Measurements from ENCODE around the gene ZSWIM5.

The ZSWIM5 gene

GRCh38 chr1:45009296-45009865 is 197.0 kb downstream of the ZSWIM5 start:
- TF ChIP-seq POLR2AphosphoS5 (IDR thresholded peaks at IDR 0.05; ENCODE audit: low read depth, low read length) (no peak), FOXP2 (optimal IDR thresholded peaks at IDR 0.05; ENCODE audit: borderline replicate concordance, extremely low read depth, extremely low read length, insufficient read depth) (no peak), SIN3A (IDR thresholded peaks at IDR 0.05; ENCODE audit: borderline replicate concordance, insufficient read depth, low read length) (no peak), TAF1 (IDR thresholded peaks at IDR 0.05; ENCODE audit: borderline replicate concordance, insufficient read depth, low read length) (no peak)
- TF ChIP-seq, protein P1, sequence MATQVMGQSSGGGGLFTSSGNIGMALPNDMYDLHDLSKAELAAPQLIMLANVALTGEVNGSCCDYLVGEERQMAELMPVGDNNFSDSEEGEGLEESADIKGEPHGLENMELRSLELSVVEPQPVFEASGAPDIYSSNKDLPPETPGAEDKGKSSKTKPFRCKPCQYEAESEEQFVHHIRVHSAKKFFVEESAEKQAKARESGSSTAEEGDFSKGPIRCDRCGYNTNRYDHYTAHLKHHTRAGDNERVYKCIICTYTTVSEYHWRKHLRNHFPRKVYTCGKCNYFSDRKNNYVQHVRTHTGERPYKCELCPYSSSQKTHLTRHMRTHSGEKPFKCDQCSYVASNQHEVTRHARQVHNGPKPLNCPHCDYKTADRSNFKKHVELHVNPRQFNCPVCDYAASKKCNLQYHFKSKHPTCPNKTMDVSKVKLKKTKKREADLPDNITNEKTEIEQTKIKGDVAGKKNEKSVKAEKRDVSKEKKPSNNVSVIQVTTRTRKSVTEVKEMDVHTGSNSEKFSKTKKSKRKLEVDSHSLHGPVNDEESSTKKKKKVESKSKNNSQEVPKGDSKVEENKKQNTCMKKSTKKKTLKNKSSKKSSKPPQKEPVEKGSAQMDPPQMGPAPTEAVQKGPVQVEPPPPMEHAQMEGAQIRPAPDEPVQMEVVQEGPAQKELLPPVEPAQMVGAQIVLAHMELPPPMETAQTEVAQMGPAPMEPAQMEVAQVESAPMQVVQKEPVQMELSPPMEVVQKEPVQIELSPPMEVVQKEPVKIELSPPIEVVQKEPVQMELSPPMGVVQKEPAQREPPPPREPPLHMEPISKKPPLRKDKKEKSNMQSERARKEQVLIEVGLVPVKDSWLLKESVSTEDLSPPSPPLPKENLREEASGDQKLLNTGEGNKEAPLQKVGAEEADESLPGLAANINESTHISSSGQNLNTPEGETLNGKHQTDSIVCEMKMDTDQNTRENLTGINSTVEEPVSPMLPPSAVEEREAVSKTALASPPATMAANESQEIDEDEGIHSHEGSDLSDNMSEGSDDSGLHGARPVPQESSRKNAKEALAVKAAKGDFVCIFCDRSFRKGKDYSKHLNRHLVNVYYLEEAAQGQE (IDR thresholded peaks at IDR 0.05; ENCODE audit: insufficient read depth in 1 of 2, low read depth in 2 of 2, low read length in 2 of 2) = no peak

DNA sequence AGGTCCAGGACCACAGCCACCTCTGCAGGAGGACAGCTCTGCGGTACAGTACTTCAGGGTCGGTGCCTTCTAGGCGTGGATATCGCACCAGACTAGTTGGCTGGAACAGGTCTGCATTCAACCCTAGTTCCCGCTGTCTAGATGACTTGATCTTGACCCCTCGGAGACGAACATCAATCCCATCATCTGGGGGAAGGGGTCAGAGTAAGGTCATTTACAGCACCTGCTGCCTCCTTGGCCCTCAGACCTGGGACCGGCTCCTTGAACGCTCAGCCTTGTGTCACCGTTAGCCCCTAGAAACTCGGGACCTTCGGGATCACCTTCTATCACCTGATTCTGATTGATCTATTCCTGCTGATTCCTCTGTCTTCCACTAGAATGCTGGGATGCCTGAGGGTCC is 197.9 kb downstream of the ZSWIM5 start:
- TF ChIP-seq POLR2AphosphoS5 (IDR thresholded peaks at IDR 0.05; ENCODE audit: low read depth, low read length) (no peak), TAF1 (IDR thresholded peaks at IDR 0.05; ENCODE audit: borderline replicate concordance, insufficient read depth, low read length) (no peak), FOXP2 (optimal IDR thresholded peaks at IDR 0.05; ENCODE audit: borderline replicate concordance, extremely low read depth, extremely low read length, insufficient read depth) (no peak), SIN3A (IDR thresholded peaks at IDR 0.05; ENCODE audit: borderline replicate concordance, insufficient read depth, low read length) (no peak)
- TF ChIP-seq, protein P1 (IDR thresholded peaks at IDR 0.05; ENCODE audit: insufficient read depth in 1 of 2, low read depth in 2 of 2, low read length in 2 of 2) = no peak

GRCh38 chr1:45008076-45008475 is 198.3 kb downstream of the ZSWIM5 start:
- TF ChIP-seq POLR2AphosphoS5 (IDR thresholded peaks at IDR 0.05; ENCODE audit: low read depth, low read length) (no peak), FOXP2 (optimal IDR thresholded peaks at IDR 0.05; ENCODE audit: borderline replicate concordance, extremely low read depth, extremely low read length, insufficient read depth) (no peak), TAF1 (IDR thresholded peaks at IDR 0.05; ENCODE audit: borderline replicate concordance, insufficient read depth, low read length) (no peak), SIN3A (IDR thresholded peaks at IDR 0.05; ENCODE audit: borderline replicate concordance, insufficient read depth, low read length) (no peak)
- TF ChIP-seq, protein P1 (IDR thresholded peaks at IDR 0.05; ENCODE audit: insufficient read depth in 1 of 2, low read depth in 2 of 2, low read length in 2 of 2) = no peak

DNA sequence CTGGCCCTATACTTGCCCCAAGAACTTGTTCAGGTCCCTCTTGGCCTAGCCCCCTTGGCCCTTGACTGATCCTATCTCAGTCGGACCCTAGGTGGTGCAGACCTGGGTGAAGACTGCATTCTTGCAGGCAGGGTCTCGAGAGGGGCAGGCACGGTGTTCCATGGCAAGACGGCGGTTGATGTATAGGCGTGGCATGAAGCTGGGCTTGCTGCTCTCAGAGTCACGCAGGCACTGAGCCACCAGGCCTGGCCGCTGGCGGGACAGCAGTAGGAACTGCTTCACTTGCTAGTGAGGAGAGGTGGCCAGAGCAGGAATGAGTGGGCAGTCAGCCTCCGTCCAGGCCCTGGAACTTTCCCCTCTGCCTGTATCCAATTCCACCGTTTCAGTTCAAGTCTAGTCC is 199.1 kb downstream of the ZSWIM5 start:
- TF ChIP-seq, protein P1 (IDR thresholded peaks at IDR 0.05; ENCODE audit: insufficient read depth in 1 of 2, low read depth in 2 of 2, low read length in 2 of 2) = no peak
- TF ChIP-seq POLR2AphosphoS5 (IDR thresholded peaks at IDR 0.05; ENCODE audit: low read depth, low read length) (no peak), FOXP2 (optimal IDR thresholded peaks at IDR 0.05; ENCODE audit: borderline replicate concordance, extremely low read depth, extremely low read length, insufficient read depth) (no peak), TAF1 (IDR thresholded peaks at IDR 0.05; ENCODE audit: borderline replicate concordance, insufficient read depth, low read length) (no peak), SIN3A (IDR thresholded peaks at IDR 0.05; ENCODE audit: borderline replicate concordance, insufficient read depth, low read length) (no peak)

All from PFSK-1 (cell line).